Suprapubic skin (tissue), 4 donors: ENCODE measurements around the gene SPATA31E1.

Experiments used
- EP300 ChIP-seq: sonication (generic); formaldehyde crosslinking; IDR thresholded peaks from one replicate; pipeline ENCODE4 v1.6.1; 2017; ENCODE audit warnings: antibody characterized with exemption
- POLR2A ChIP-seq, 2 donors: fragments of 450-650 bp; IDR thresholded peaks; one replicate each; pipeline ENCODE4 v1.6.1; 2017; ENCODE audit warnings: antibody characterized with exemption in 2 of 2, mild to moderate bottlenecking in 2 of 2, moderate library complexity in 2 of 2
- POLR2AphosphoS5 ChIP-seq, 3 donors: sonication (generic); formaldehyde crosslinking; IDR thresholded peaks; one replicate each; pipeline ENCODE4 v1.6.1; 2017; ENCODE audit warnings: antibody characterized with exemption in 3 of 3
- TF ChIP-seq, protein P1 (sequence below), 2 donors: fragments of 200-600 bp in 1 of 2; fragments of 450-650 bp in 1 of 2; sonication (generic) in 1 of 2; IDR thresholded peaks; one replicate each; pipeline ENCODE4 v1.5.1; 2016 to 2019; ENCODE audit warnings: antibody characterized with exemption in 2 of 2, mild to moderate bottlenecking in 1 of 2, moderate library complexity in 1 of 2

DNA sequence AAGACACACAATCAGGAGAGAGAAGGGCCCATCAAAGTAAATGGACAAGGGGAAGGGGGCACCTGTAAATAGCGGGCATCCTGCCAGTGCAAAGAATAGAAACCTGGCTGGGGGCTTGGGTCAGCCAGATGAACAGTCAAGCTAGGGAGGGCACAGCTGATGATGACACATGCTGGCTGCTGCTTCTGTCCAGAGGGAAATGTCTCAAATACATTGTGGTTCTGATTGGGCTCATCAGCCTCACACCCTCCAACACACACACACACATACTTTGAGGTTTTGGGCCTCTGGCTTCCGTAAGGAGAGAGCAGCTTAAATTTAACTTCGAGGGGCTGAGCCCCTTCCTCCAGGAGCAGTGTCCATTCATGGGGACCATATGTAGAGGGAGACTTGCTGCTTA, 27.6 kb upstream of the SPATA31E1 start:
- TF ChIP-seq, protein P1, sequence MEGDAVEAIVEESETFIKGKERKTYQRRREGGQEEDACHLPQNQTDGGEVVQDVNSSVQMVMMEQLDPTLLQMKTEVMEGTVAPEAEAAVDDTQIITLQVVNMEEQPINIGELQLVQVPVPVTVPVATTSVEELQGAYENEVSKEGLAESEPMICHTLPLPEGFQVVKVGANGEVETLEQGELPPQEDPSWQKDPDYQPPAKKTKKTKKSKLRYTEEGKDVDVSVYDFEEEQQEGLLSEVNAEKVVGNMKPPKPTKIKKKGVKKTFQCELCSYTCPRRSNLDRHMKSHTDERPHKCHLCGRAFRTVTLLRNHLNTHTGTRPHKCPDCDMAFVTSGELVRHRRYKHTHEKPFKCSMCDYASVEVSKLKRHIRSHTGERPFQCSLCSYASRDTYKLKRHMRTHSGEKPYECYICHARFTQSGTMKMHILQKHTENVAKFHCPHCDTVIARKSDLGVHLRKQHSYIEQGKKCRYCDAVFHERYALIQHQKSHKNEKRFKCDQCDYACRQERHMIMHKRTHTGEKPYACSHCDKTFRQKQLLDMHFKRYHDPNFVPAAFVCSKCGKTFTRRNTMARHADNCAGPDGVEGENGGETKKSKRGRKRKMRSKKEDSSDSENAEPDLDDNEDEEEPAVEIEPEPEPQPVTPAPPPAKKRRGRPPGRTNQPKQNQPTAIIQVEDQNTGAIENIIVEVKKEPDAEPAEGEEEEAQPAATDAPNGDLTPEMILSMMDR (IDR thresholded peaks at IDR 0.05), result no peak
- TF ChIP-seq POLR2AphosphoS5 (IDR thresholded peaks at IDR 0.05) (no peak), POLR2A (IDR thresholded peaks at IDR 0.05) (no peak), EP300 (no peak)
